IMR-90 (cell line): ENCODE measurements around the gene ANKRD40. TPM values are rescaled to one million over a fixed set of nuclear protein-coding genes. Genes with fewer than 3 reads are reported as not detected.
A peak's percentile ranks its signal among the peaks of the same experiment; 100 is the strongest.

Experiments used
- ATAC-seq: fragments of 200-7000 bp; cut with Tn5 transposase; 2 replicates; pipeline ENCODE4 v1.9.1; 2020; ENCODE audit warnings: low read depth, mild to moderate bottlenecking, moderate library complexity
- BruUV-seq: library from RNA; stranded (reverse); fragments of 400-500 nt; replicated peaks from 2 replicates; lab custom pipeline; 2021; lab: Mats Ljungman, UMichigan
- CTCF ChIA-PET: fragments of 300-600 bp; formaldehyde crosslinking; extraction: SDS; loops from one replicate; lab custom pipeline; 2021; ENCODE audit warnings: antibody characterized with exemption; lab: Yijun Ruan, JAX
- POLR2A ChIA-PET: fragments of 300-600 bp; sonication (Branson Sonifier 250); formaldehyde crosslinking; loops from one replicate; lab custom pipeline; 2022; ENCODE audit warnings: antibody characterized with exemption; ENCODE audit not compliant: unreplicated experiment; lab: Charles Lee
- DNase-seq: peaks from one replicate; pipeline ENCODE4 v3.0.0; 2013
- H2AFZ ChIP-seq: replicated peaks from 2 replicates; pipeline ENCODE3; 2013; ENCODE audit warnings: low read length, mild to moderate bottlenecking; ENCODE audit not compliant: poor library complexity
- H2AK5ac ChIP-seq: 2 replicates; pipeline ENCODE4 v1.6.1; 2013; ENCODE audit warnings: low read depth, low read length, inconsistent platforms
- H2AK9ac ChIP-seq: replicated peaks from 2 replicates; pipeline ENCODE3; 2013; ENCODE audit warnings: mild to moderate bottlenecking, low read depth, low read length, moderate library complexity; ENCODE audit not compliant: poor library complexity
- H2BK120ac ChIP-seq: 2 replicates; pipeline ENCODE4 v1.6.1; 2013; ENCODE audit warnings: low read depth, low read length, inconsistent platforms
- H2BK15ac ChIP-seq: 3 replicates; pipeline ENCODE4 v1.6.1; 2013; ENCODE audit warnings: low read depth, low read length, inconsistent platforms
- H2BK20ac ChIP-seq: 2 replicates; pipeline ENCODE4 v1.6.1; 2013; ENCODE audit warnings: low read depth, mild to moderate bottlenecking, inconsistent platforms, low read length, moderate library complexity
- H2BK5ac ChIP-seq: 2 replicates; pipeline ENCODE4 v1.6.1; 2013; ENCODE audit warnings: mild to moderate bottlenecking, low read depth, low read length, inconsistent platforms; ENCODE audit not compliant: poor library complexity, severe bottlenecking
- H3K14ac ChIP-seq: replicated peaks from 2 replicates; pipeline ENCODE4 v1.6.1; 2013; ENCODE audit warnings: low read depth, low read length, inconsistent platforms
- H3K18ac ChIP-seq: 2 replicates; pipeline ENCODE4 v1.6.1; 2013; ENCODE audit warnings: low read depth, low read length, control low read depth
- H3K23ac ChIP-seq: 2 replicates; pipeline ENCODE4 v1.6.1; 2013; ENCODE audit warnings: low read depth, low read length, inconsistent platforms
- H3K27ac ChIP-seq: 2 replicates; pipeline ENCODE4 v1.5.1; 2013; ENCODE audit warnings: mild to moderate bottlenecking, control low read depth, low read length; ENCODE audit not compliant: insufficient read depth
- H3K27me3 ChIP-seq: 2 replicates; pipeline ENCODE4 v1.6.1; 2013; ENCODE audit warnings: low read length; ENCODE audit not compliant: control insufficient read depth, insufficient read depth
- H3K36me3 ChIP-seq: 2 replicates; pipeline ENCODE4 v1.6.1; 2013; ENCODE audit warnings: low read length, mixed read lengths; ENCODE audit not compliant: control insufficient read depth, insufficient read depth
- H3K4ac ChIP-seq: 2 replicates; pipeline ENCODE4 v1.6.1; 2013; ENCODE audit warnings: low read depth, low read length, inconsistent platforms
- H3K4me1 ChIP-seq: 2 replicates; pipeline ENCODE4 v1.6.1; 2013; ENCODE audit warnings: low read length, mixed read lengths; ENCODE audit not compliant: control insufficient read depth, insufficient read depth
- H3K4me2 ChIP-seq: 2 replicates; pipeline ENCODE4 v1.6.1; 2013; ENCODE audit warnings: low read depth, mild to moderate bottlenecking, control low read depth, low read length, moderate library complexity
- H3K4me3 ChIP-seq: 2 replicates; pipeline ENCODE4 v1.5.1; 2013; ENCODE audit warnings: low read depth, mild to moderate bottlenecking, control low read depth, low read length, moderate library complexity; ENCODE audit not compliant: insufficient read depth
- H3K56ac ChIP-seq: 2 replicates; pipeline ENCODE4 v1.6.1; 2013; ENCODE audit warnings: low read length, inconsistent platforms; ENCODE audit not compliant: insufficient read depth; ENCODE audit errors: extremely low read depth
- H3K79me1 ChIP-seq, 2 experiments: 2 replicates each; pipeline ENCODE4 v1.6.1; 2013; ENCODE audit warnings: low read length in 2 of 2, inconsistent platforms in 1 of 2, low read depth in 1 of 2
- H3K9ac ChIP-seq: 2 replicates; pipeline ENCODE4 v1.6.1; 2013; ENCODE audit warnings: low read depth, low read length, control low read depth
- H3K9me1 ChIP-seq: 2 replicates; pipeline ENCODE4 v1.6.1; 2013; ENCODE audit warnings: low read length, inconsistent platforms; ENCODE audit not compliant: insufficient read depth
- H3K9me3 ChIP-seq: 2 replicates; pipeline ENCODE4 v1.6.1; 2013; ENCODE audit warnings: low read length; ENCODE audit not compliant: control insufficient read depth, insufficient read depth
- H4K20me1 ChIP-seq: 2 replicates; pipeline ENCODE4 v1.6.1; 2013; ENCODE audit warnings: low read length, inconsistent platforms; ENCODE audit not compliant: insufficient read depth
- H4K5ac ChIP-seq: 2 replicates; pipeline ENCODE4 v1.6.1; 2013; ENCODE audit warnings: mild to moderate bottlenecking, low read depth, low read length, control low read depth
- H4K8ac ChIP-seq, 2 experiments: 2 replicates each; pipeline ENCODE4 v1.6.1; 2013; ENCODE audit warnings: low read depth in 2 of 2, low read length in 2 of 2, control low read depth in 1 of 2, inconsistent platforms in 1 of 2
- H4K91ac ChIP-seq: 2 replicates; pipeline ENCODE4 v1.6.1; 2013; ENCODE audit warnings: low read depth, low read length, inconsistent platforms; ENCODE audit not compliant: insufficient read depth
- BHLHE40 ChIP-seq: fragments of 150-350 bp; IDR thresholded peaks from 2 replicates; pipeline ENCODE4 v1.6.1; 2016; ENCODE audit warnings: mild to moderate bottlenecking, low read depth, low read length
- CEBPB ChIP-seq: IDR thresholded peaks from 2 replicates; pipeline ENCODE4 v1.6.1; 2012; ENCODE audit warnings: low read depth, low read length, improper control_type of control experiment
- CHD1 ChIP-seq: IDR thresholded peaks from 2 replicates; pipeline ENCODE4 v1.6.1; 2012; ENCODE audit warnings: low read depth, low read length, improper control_type of control experiment
- CTCF ChIP-seq: conservative IDR thresholded peaks from 2 replicates; pipeline ENCODE4 v1.5.1; 2012; ENCODE audit warnings: mild to moderate bottlenecking, low read depth, low read length, improper control_type of control experiment
- FOS ChIP-seq: fragments of 150-350 bp; IDR thresholded peaks from 2 replicates; pipeline ENCODE4 v1.6.1; 2016; ENCODE audit warnings: low read depth, low read length
- MAFK ChIP-seq: IDR thresholded peaks from 2 replicates; pipeline ENCODE4 v1.6.1; 2012; ENCODE audit warnings: low read depth, low read length, improper control_type of control experiment
- MAZ ChIP-seq: IDR thresholded peaks from 2 replicates; pipeline ENCODE4 v1.6.1; 2012; ENCODE audit warnings: low read depth, mild to moderate bottlenecking, low read length, improper control_type of control experiment, moderate library complexity, borderline replicate concordance
- NFE2L2 ChIP-seq: fragments of 150-350 bp; IDR thresholded peaks from 2 replicates; pipeline ENCODE4 v1.6.1; 2016; ENCODE audit warnings: low read depth, mild to moderate bottlenecking, low read length
- RAD21 ChIP-seq: IDR thresholded peaks from 2 replicates; pipeline ENCODE4 v1.6.1; 2012; ENCODE audit warnings: low read length, improper control_type of control experiment
- RCOR1 ChIP-seq: IDR thresholded peaks from 2 replicates; pipeline ENCODE4 v1.6.1; 2012; ENCODE audit warnings: mild to moderate bottlenecking, low read length, improper control_type of control experiment; ENCODE audit not compliant: insufficient replicate concordance
- RFX5 ChIP-seq: IDR thresholded peaks from 2 replicates; pipeline ENCODE4 v1.8.0; 2012; ENCODE audit warnings: low read depth, mild to moderate bottlenecking, low read length, moderate library complexity
- WGBS, 2 experiments: methylation state at CpG; one replicate each; pipeline versions ENCODE4 v1.1.5 to v1.1.7; 2013; ENCODE audit warnings: missing lambda C conversion rate in 2 of 2; ENCODE audit not compliant: insufficient read length in 1 of 2; ENCODE audit errors: extremely low coverage in 2 of 2; 5-methylcytosine and 5-hydroxymethylcytosine counted together
- dilution Hi-C: fragments of 300-500 bp; cut with HindIII; formaldehyde crosslinking; loops from one replicate; pipeline ENCODE4 v1.14.3; 2018; ENCODE audit warnings: low sequenced_read_pairs; ENCODE audit not compliant: unreplicated experiment
- in situ Hi-C: fragments of 300-500 bp; cut with MboI; formaldehyde crosslinking; loops from 3 replicates; pipeline ENCODE4 v1.14.3; 2019; ENCODE audit warnings: low sequenced_read_pairs, inconsistent platforms, mixed read lengths
- intact Hi-C: fragments of 100-400 bp; cut with micrococcal nuclease; formaldehyde crosslinking; loops from 2 replicates; pipeline ENCODE4 v1.10.0; 2022
- polyA plus RNA-seq, 3 experiments: library from polyadenylated mRNA; depleted of rRNA; stranded (reverse); fragments of >200 nt; gene quantifications; 2 replicates each; pipeline ENCODE4 v1.2.3, GENCODE V29; 2012; ENCODE audit warnings: low replicate concordance in 1 of 3
- total RNA-seq: library from RNA; depleted of rRNA; stranded (reverse); fragments of >200 nt; gene quantifications from 2 replicates; pipeline ENCODE4 v1.2.3, GENCODE V29; 2012
- TF ChIP-seq, protein P1 (sequence below): fragments of 150-350 bp; IDR thresholded peaks from 2 replicates; pipeline ENCODE4 v1.6.1; 2016; ENCODE audit warnings: low read depth, mild to moderate bottlenecking, low read length, moderate library complexity, borderline replicate concordance

Gene ANKRD40
- total and polyA plus RNA-seq, 2 of the 4 experiments (the other 2 are of a cell fraction) = 23.4 to 35.8 TPM

DNA sequence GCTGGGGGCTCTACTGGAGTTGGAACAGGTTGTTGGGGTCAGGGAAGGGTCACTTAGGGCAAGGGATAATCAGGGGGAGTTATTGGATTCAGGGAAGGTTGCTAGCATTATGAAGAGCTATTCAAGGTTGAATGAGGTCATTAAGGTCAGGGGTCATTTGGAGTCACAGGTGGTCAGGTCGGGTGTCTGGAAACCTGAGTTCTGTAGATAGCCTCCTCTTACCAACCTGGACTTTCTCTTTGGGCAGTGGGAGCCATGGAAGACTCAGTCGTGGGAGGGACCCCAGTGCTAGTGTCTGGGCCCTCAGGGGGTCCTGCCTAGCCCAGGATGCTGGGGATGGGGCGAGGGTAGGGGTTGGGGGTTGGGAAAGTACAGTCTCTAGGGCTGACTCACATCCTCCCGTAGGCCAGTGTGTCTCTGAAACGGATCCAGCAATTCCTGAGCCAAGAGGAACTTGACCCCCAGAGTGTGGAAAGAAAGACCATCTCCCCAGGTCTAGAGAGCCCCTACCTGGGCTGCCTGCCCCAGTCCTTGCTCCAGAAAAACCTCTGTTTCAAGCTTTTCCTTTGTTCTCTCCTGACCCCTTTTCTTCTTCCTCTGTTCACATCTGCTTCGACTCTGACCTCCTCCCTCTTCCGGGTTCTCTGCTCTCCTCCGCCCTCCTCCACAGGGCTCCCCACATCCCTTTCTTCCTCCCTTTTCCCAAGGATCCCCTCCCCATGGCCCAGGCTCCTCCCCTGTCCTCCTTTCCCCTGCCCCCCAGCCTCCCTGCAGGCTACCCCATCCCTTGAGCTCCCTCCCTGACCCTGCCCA, 39.5 kb downstream of the ANKRD40 start:
- peak overlapping the region; percentile 89 for H2BK120ac ChIP-seq
- peak overlapping the region; percentile 67 for H2BK5ac ChIP-seq
- H2BK15ac ChIP-seq = peak overlapping the region; percentile 92; the same call in 2 of the 3 replicates
- peak overlapping the region; percentile 48 for H3K27ac ChIP-seq
- peak overlapping the region; percentile 87 to 89 for H4K8ac ChIP-seq
- no peaks in the 10 kb centered on the region for H3K9me3 ChIP-seq
- intact Hi-C loops = no loop called here
- H3K9me1 ChIP-seq = peaks cover 18% of the 10 kb centered on the region
- peak overlapping the region; percentile 77 for H2AK9ac ChIP-seq
- H3K18ac ChIP-seq = peak overlapping the region; percentile 79
- no peaks in the 10 kb centered on the region for H3K27me3 ChIP-seq
- peak overlapping the region; percentile 80 for H4K91ac ChIP-seq
- H3K79me1 ChIP-seq = peaks cover 0 to 8% of the 10 kb centered on the region in 2 experiments; a peak in 2 of 4 replicates
- H3K14ac ChIP-seq = peak overlapping the region; percentile 93
- BruUV-seq = no TSS peak
- peak overlapping the region; percentile 90 for H2BK20ac ChIP-seq
- H3K4ac ChIP-seq = peak overlapping the region; percentile 92
- no peak overlapping the region for H3K4me3 ChIP-seq
- POLR2A ChIA-PET = no interaction called here
- CTCF ChIA-PET = no interaction called here
- TF ChIP-seq MAFK (no peak), BHLHE40 (no peak), MAZ (no peak), CEBPB (no peak), CHD1 (no peak), CTCF (no peak), RFX5 (no peak), RCOR1 (no peak), FOS (no peak), NFE2L2 (no peak), RAD21 (no peak)
- TF ChIP-seq, protein P1, sequence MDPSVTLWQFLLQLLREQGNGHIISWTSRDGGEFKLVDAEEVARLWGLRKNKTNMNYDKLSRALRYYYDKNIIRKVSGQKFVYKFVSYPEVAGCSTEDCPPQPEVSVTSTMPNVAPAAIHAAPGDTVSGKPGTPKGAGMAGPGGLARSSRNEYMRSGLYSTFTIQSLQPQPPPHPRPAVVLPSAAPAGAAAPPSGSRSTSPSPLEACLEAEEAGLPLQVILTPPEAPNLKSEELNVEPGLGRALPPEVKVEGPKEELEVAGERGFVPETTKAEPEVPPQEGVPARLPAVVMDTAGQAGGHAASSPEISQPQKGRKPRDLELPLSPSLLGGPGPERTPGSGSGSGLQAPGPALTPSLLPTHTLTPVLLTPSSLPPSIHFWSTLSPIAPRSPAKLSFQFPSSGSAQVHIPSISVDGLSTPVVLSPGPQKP = no peak
- ATAC-seq (peak; percentile 52; the same call in 1 of the 2 replicates), DNase-seq (peak; percentile 41)
- H3K4me2 ChIP-seq = 0 out of 2 replicates have a peak overlapping the region, but pooled peaks have one; percentile 7
- peaks cover 21% of the 10 kb centered on the region for H3K4me1 ChIP-seq
- in situ Hi-C loops = no loop called here
- no peak overlapping the region for H3K9ac ChIP-seq
- peak overlapping the region; percentile 84 for H2AFZ ChIP-seq
- H2AK5ac ChIP-seq = peak overlapping the region; percentile 98
- 68% methylated on average over 3 of the region's 8 CpGs; no CpG with 5 or more reads in 1 of the 2 experiments for WGBS, 2 experiments
- dilution Hi-C loops = no loop called here
- H3K36me3 ChIP-seq = no peaks in the 10 kb centered on the region
- H3K56ac ChIP-seq = peak overlapping the region; percentile 66; the same call in 1 of the 2 replicates
- peak overlapping the region; percentile 88 for H4K5ac ChIP-seq
- no peaks in the 10 kb centered on the region for H4K20me1 ChIP-seq
- peak overlapping the region; percentile 96; the same call in 1 of the 2 replicates for H3K23ac ChIP-seq
